Measurements from ENCODE around the gene ANKRD23.
A peak's percentile ranks its signal among the peaks of the same experiment; 100 is the strongest.

The ANKRD23 gene

DNA sequence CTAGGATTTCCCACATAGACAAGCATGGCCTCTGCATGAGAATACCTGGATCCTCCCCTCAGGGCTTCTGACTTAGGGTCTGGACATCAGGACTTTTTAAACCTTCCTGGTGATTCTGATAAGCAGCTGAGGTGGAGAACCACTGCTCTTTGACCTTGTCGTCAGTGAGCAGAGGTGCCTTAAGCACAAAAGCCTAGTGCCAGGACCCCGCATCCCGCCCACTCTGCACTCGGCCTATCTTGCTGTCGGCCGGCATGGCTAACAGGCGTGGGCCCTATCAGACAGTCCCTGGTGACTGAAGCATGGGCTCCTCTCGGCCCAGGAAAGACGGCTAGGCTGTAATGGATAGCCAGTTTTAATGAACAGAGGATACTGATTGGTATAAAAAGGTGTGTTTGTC, 6.2 kb downstream of the ANKRD23 start:
- DNase-seq (ENCODE audit: low spot score), result no peak

DNA sequence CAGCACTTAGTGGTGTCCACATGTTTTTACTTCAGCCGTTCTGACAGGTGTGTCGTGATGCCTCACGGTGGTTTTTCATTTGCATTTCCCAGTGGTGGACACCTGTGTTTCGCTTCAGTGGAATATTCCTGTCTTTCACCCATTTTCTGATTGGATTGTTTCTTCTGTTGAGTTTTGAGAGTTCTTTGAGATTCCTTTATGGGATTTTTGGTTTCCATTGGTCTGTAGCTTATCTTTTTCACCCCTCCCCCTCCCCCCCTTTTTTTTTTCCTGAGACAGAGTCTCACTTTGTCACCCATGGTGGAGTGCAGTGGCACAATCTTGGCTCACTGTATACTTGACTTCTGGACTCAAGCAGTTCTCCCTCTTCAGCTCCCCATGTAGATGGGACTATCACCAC, 8.0 kb downstream of the ANKRD23 start:
- DNase-seq (ENCODE audit: low spot score), result no peak

DNA sequence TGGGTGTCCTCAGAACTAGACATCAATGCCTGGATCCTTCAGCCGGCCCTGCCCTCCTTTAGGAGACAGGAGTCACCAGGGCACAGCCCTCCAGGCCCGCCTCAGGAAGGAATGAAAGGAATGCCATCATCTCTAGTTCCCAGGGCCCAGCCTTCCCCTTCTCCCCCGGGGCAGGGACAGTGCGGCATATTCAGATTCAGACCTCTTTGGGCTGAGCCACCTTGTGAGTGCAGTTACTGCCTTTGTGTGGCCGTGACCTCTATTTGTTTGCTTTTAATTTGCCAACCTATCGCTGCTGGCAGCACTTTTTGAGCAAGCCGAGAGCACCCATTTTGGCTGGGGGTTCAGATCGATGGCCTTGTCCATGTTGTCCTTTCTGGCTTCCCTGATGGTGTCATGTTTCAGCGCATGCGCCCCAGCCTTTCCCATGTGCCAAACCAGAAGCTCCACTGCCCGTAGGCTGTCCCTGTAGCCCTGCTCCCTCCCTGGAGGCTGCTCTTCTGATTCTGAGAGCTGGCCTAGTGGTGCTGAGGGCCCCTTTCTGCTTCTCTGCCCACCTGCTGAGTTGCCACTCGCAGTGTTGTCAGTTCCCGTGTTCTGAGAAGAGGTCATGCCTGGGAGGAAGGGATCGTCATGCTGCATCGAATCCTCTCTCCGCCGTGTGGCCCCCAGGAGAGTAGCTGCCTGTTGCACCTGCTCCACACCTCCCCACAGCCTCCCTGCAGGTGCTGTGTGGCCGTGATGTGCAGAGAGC, 10.9 kb downstream of the ANKRD23 start:
- no peak for DNase-seq (ENCODE audit: low spot score)

DNA sequence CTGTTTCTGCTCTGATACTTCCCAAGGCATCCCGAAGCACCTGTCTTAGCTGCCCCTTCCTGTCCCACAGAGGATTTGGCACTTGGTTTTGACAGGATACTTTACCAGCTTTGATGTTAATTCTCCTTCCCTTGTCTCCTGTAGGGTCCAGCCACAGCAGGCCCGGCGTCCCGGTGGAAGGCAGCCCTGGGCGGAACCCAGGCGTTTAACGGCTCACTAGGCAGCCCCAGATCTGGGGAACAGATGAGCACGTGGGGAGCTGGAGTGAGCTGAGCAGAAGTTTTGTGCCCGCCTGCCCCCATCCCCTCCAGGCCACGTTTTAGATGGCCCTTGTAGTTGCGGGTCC, 11.4 kb downstream of the ANKRD23 start:
- no peak for DNase-seq (ENCODE audit: low spot score)

DNA sequence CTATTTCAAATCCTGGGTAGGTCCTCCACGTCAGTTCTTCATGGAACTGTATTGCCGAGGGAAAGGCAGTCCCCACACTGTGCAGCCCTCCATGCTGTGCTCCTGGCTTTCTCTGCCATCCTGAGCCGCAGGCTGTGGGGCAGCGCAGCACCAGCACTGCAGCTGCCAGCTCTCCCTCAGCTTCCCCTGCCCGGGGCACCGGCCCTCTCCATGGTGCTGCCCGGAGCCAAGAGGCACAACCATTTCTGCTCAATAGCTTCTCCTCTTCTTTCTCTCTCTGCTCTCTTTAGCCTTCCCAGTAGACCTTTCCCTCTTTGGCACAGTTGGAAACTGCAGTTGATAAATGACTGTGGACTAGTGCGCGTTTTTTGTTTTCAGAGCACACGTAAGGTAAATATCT, 12.1 kb downstream of the ANKRD23 start:
- DNase-seq (ENCODE audit: low spot score), result no peak

DNA sequence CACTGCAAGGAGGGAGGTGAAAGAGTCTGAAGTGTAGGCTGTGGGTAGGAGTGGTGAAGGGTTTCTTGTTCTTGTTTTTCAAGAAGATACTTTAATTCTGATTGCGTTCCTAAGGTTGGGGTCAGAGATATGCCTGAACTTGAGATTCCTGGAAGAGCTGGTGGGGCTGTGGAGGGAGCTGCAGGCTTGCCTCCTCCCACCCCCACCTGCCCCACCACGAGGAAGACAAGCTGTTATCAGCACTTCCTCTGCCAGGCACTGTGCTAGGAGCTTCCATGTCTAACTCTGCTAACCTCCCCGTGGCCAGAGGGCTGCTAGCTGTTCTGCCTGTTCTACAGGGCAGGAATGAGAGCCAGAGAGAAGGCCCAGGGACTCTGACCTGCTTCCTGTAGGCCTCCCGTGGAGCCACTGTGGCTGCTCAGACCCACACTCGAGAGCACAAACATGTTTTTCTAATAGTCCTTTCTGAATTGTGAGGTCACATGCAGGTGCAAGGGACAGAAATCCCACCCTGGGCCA, 13.7 kb downstream of the ANKRD23 start:
- DNase-seq (ENCODE audit: low spot score), result no peak

DNA sequence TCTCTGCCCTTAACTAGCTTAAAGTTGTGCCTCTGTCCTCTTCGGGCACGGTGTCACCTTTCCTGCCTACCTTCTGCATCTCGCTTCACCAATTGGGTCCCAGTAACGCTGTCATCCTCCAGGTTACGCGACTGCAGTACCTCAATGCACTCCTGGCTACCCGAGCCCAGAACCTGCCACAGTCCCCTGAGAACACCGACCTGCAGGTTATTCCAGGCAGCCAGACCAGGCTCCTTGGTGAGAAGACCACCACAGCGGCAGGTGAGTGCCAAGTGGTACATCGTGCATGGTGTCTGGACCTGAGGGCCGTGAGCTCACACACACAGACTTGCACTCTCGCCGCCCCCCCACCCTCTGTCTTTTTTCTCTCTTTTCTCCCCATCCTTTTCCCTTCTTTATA, 14.9 kb downstream of the ANKRD23 start:
- no peak for DNase-seq (ENCODE audit: low spot score)

DNA sequence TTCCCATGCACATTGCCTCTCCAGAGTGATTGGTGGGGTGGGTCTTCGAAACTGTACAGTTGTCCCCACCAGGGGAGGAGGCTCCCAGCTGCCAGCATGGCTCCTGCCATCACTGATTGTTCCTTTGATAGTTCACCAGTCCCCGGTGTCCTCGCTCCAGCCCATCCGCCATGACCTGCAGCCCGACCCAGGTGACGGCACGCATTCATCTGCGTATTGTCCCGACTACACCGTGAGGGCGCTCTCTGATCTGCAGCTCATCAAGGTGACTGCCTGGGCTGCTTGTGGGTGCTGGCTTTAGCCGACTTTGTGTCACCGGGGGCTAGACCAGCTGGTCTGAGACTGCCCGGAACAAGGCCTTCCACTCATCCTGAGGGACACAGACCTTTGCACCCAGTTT, 15.4 kb downstream of the ANKRD23 start:
- DNase-seq (ENCODE audit: low spot score), result no peak

DNA sequence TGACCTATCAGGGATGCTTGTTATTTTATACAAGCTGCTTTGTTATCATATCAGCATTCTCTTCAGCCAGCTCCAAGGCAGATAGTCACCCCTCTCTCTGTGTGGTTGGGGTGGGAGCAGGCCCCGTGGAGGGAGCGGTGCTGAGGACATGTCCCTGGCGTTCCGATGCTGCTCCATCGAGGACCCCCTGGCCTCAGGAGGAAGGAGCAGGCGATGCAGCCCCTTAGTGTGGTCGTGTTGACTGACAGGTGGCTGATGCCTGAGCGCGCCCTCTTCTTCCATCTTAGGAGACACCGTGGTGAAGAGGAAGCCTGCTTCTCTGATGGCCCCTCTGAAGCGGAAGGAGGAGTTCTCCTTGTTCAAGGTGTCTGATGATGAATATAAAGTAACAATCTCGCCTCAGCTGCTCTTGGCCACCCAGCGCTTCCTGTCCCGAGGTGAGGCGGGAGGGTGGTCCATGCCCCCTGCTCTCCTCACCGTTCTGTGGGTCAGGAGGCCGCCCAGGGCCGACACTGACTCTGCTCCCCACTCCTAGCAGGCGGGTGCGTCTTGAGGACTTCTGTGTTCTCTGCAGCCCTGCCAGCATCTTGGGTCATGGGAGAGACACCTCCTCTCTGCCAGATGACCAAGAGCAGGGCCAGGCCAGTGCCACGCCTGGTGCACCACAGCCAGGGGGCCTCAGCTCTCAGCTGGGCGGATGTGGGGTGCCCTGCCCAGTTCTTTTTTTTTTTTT, 17.1 kb downstream of the ANKRD23 start:
- no peak for DNase-seq (ENCODE audit: low spot score)

DNA sequence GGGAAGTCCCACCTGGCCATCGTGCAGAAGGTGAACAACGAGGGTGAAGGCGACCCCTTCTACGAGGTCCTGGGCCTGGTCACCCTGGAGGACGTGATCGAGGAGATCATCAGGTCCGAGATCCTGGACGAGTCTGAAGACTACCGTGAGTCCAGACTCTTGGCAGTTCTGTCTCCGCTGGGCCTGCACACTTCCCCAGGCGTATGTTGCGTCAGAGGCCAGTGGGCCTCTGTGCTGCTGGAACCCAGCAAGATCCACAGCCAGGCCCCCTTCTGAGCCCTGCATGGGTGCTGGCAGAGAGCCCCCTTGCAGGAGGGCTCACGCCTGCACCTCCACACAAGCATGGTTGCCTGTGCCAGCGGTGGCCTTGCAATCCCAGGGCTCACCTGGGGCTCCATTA, 18.8 kb downstream of the ANKRD23 start:
- DNase-seq (ENCODE audit: low spot score), result no peak

DNA sequence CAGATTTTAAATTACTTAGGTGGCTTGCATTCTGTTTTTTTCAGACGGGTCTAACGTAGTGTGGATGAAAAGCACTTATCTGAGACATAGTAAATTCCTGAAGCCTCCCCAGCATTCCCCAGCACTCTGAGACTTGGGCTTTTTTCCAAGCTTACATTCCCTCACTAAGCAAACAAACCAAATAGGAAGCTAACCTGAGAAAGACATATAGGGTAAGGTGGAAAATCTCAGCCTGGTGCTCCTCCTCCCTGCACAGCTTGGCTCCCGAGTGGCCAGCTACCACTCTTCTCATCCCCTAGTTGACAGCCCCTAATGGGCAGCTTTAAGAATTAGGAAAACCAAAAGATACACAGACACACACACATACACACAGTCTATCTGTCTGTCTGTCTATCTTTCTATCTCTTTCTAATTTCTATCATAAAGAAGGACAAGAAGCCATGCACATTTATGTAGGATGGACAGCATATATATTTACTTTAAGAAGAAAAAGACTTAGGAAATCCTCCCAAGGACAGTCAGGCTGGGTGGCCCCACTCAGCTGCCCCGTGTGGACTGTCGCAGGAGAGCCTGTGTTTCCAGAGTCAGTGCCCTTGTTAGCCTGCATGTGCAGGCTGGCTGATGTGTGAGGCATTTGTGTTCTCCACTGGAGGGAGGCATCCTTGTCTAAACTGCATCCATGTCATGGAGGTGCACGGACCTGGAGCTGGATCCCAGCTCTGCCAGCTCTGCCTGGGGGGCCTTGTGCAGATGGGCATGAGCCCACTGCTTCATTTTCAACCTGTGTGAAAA, 19.5 kb downstream of the ANKRD23 start:
- DNase-seq (ENCODE audit: low spot score), result no peak

DNA sequence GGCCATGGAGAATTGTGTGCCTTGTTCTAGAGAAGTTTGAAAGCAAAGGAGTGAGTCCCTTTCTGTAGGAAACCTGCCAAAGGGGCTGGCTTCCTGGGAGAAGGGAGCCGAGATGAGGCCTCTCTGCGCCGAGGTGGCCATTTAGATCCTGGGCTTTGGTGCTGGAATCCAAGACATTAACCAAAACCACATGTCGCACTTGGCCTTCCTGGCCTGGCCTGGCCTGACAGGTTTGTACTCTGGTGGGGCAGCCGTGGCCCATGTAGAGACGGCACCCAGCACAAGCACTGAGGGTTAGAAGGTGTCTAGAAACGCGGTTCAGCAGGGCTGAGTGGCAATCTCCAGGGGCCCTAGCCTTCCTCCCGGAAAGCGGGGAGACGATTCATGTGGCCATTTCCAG, 20.6 kb downstream of the ANKRD23 start:
- DNase-seq (ENCODE audit: low spot score), result no peak

DNA sequence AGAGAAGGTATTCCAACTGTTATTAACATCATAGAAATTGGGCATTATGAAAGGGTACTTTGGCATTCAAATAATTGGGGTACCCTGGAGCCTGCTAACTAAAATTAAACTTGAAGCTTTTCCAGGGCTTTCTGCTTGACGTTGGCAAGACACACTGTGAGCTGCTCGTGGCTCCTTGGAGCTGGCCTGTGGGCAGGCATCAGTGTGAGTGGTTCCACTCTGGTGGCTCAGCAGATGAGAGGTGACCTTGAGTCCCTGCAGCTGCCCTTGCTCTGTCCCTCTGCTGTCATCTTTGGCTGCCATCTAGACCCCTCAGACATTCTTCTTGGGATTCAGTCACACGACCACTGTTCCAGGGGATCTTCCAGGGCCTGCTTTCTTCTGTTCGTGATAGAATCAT, 21.0 kb downstream of the ANKRD23 start:
- DNase-seq (ENCODE audit: low spot score), result no peak

DNA sequence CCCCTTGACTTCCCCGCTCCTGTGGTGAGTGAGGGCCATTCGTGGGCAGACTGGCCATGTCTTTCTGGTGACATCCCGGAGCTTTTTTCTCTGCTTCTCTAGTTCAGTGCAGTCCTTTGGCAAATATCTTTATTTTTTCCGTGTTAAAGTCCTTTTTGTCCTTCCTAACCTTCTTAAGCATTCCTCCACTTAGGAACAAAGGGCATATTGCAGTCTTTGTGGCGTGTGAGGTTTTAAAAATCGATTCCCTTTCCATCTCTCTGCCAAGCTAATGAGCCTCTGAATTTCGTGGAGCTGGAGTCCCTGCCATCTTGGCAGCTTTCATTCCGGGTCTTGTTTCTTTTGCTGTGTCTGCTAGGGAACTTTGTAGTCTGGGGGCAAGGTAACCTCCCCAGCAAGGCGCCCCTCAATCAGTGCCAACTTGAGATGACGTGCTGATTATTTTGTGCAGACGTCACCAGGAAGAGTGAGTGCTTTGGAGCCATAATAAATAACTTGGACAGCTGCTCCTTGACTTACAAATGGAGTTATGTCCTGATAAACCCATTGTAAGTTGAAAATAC, 22.6 kb downstream of the ANKRD23 start:
- no peak for DNase-seq (ENCODE audit: low spot score)

DNA sequence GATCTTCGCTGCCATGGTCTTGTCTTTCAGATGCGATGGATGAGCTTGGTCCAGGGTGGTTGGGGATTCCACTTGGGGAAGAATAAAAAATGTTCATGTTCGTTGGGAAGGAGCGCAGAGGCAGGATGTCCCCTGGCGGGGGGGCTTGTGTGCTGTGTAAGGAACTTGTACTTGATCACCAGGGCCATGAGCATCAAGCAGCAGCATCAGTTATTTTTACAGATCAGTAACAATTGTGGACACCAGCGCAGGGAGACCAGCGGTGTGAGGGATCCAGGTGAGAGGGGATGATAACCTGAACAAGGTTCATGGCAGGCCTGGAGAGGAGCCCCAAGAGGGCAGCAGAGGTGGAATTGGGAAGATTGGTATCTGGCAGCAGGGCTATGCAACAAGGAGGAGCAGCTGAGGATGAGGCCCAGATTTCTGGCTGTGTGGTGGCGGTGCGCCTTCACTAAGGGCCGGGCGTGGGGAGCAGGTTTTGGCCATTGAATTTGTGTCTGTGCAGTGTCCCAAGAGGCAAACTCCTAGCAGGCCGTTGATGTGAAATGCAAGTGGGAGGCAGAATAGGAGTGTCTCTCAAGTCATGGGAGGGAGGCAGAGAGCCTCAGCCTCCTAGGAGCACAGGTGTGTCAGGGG, 23.8 kb downstream of the ANKRD23 start:
- DNase-seq (ENCODE audit: low spot score), result no peak

DNA sequence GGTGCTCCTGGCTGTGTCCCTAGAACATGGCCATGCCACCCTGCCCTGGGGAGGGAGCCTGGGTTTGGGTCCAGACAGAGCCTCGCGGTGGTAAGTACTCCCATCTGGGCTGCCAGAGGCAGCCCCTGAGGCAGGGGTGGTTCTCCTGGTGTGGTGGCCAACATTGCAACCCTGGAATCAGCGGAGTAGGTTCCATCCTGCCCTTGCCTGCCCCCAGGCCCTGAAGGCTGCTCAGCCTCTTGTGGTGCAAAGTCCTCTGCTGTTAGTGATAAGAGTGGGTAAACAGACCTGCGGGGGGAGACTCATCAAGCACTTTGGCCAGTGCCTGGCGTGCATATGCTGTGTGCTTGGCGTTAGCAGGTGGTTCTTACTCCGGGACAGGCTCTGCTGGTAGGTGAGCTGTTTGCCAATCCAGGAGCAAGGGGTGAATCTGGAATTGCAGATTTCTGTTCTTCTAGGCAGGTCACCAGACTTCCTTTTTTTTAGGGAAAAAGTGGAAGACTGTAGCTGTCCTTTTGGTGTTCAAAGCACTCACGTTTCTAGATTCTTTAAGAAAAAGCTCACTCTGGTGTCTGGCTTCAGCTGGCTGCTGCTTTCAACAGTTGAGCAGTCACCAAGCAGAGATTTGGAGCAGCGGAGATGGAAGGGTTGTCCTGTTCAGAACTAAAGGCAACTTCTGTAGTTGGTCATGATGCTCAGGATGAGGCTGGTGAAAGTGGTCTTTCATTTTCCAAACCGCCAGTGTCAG, 24.5 kb downstream of the ANKRD23 start:
- no peak for DNase-seq (ENCODE audit: low spot score)

DNA sequence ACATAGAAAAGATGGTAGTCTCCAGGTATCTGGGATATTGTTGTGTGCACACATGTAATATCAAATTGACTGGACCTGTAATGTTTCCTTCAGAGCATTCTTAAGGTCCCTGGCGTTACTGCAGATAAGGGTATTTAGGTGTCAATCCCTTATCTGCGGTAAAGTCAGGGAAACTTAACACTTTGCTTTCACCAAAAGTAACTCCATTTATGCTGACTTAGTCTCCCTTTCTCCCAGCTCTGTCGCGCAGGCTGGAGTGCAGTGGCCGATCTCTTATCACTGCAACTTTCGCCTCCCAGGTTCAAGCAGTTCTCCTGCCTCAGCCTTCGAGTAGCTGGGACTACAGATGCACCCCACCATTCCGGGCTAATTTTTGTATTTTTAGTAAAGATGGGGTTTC, 25.9 kb downstream of the ANKRD23 start:
- no peak for DNase-seq (ENCODE audit: low spot score)

DNA sequence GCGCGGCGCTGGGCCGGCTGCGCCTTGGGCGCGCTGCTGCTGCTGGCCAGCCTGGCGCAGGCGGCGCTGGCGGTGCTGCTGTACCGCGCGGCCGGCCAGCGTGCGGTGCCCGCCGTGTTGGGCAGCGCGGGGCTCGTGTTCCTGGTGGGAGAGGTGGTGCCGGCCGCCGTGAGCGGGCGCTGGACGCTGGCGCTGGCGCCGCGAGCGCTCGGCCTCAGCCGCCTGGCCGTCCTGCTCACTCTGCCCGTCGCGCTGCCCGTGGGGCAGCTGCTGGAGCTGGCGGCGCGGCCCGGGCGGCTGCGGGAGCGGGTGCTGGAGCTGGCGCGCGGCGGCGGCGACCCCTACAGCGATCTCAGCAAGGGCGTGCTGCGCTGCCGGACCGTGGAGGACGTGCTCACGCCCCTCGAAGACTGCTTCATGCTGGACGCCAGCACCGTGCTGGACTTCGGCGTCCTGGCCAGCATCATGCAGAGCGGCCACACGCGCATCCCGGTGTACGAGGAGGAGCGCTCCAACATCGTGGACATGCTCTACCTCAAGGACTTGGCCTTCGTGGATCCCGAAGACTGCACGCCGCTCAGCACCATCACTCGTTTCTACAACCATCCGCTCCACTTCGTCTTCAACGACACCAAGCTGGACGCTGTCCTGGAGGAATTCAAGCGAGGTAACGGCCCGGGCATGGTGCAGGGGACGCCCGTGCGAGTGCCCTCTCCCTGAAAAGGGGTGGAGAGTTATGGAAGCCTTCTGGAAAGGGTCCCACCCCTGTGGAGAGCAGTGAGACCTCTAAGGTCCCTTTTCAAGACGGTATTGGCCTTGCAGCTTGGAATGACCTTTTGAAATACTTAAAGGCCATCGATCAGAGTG, 26.8 kb downstream of the ANKRD23 start:
- no peak for DNase-seq (ENCODE audit: low spot score)

DNA sequence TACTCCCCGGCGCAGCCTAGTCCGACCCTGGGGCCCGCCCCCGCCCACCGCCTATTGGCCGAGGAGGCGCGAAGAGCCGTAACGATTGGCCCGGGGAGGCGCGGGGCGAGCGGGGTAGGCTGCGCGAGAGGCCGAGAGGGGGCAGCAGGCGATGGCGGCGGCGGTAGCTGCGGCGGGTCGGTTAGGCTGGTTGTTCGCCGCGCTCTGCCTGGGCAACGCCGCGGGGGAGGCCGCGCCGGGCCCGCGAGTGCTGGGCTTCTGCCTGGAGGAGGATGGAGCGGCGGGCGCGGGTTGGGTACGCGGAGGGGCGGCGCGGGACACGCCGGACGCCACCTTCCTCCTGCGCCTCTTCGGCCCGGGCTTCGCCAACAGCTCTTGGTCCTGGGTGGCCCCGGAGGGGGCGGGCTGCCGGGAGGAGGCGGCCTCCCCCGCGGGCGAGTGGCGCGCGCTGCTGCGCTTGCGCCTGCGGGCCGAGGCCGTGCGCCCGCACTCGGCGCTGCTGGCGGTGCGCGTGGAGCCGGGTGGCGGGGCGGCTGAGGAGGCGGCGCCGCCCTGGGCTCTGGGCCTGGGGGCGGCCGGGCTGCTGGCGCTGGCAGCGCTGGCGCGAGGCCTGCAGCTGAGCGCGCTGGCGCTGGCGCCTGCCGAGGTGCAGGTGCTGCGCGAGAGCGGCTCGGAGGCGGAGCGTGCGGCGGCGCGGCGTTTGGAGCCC, 27.5 kb downstream of the ANKRD23 start, which contains the start of gene CNNM3:
TSS of gene CNNM3 (plus strand) at position 142 of the 709 bp plus-strand sequence. CDS start at position 152, 10 bp downstream.
- peak; percentile 95 for DNase-seq (ENCODE audit: low spot score)

Data from CD4-positive, alpha-beta T cell treated with Interleukin-6 at 100 ng/mL for 8 hours (primary cell).